Activated effector memory CD4-positive, alpha-beta T cell treated with anti-CD3 and anti-CD28 coated beads, Interleukin-2, amount 50 U/mL, for 16 hours (primary cell): Measurements from ENCODE around the gene ADAMTS2.

ENCODE experiments used
- DNase-seq: peaks from one replicate; pipeline ENCODE4 v3.0.0-alpha.2; 2020

ADAMTS2 gene

GRCh38 chr5:179212870-179213269 is 132.4 kb downstream of the ADAMTS2 start:
- no peak for DNase-seq

DNA sequence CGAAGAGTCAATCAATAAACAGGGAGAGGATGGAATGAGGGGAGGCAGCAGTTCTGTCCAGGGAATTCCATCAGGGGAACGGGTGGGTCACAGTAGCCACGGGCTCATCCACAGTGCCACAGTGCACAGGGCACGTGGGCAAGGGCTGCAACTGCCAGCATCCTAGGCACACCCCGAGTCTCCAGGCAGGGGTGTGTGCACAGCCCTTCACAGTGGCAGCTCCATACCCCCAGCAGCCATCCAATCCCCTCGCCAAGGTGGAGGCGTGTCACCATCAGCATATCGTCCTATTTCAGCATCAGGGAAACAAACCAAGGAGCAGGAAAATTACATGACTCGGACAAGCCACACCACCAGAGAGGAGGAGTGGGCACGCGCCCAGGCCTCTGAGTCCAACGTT is 133.6 kb downstream of the ADAMTS2 start:
- no peak for DNase-seq

DNA sequence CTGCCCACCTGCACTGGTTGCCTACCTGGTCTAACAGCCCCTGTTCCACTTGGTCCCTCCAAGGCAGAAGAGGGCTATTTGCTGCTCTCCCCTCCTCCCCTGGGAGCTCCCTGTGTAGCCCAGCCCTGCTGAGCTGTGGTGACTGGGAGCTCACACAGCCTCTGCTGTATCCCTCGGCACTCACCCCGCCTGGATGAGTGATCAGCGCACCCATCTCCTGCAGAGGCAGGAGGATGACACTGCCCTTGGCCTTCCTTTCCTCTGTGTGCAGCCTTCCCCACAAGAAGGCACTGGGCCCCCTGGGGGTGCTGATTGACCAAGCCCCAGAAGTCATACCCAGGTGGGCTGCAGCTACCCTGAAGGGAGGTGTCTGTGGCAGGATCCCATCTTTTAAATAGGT is 134.2 kb downstream of the ADAMTS2 start:
- DNase-seq, result no peak

DNA sequence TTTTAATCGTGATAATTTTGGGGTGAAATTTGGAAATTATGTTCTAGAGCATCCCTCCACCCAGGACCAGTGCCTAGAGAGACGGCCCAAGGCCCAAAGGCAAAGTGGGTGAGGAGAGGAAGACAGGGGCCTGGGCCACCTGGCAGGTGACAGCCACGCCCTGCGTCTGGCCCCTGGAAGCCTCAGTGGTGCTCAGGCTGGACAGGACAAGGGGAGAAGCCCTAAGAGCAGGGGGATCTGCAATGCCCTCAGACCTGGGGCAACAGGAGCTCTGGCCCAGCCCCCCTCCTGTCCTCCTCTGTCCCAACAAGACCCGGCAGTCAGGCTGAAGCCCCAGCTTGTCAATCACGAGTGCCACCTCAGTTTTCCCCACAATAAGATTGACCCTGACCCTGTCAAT is 134.8 kb downstream of the ADAMTS2 start:
- DNase-seq, result no peak

GRCh38 chr5:179209359-179210150 is 135.7 kb downstream of the ADAMTS2 start:
- no peak for DNase-seq

- no peak for DNase-seq
Observed at GRCh38 chr5:179208706-179209358, 136.4 kb downstream of the ADAMTS2 start.

GRCh38 chr5:179207920-179208705 is 137.1 kb downstream of the ADAMTS2 start:
- no peak for DNase-seq

- no peak for DNase-seq
Observed at GRCh38 chr5:179207470-179207869, 137.8 kb downstream of the ADAMTS2 start.

- no peak for DNase-seq
Observed at GRCh38 chr5:179206366-179206765, 138.9 kb downstream of the ADAMTS2 start.

- DNase-seq, result no peak
Observed at GRCh38 chr5:179205277-179205676, 140.0 kb downstream of the ADAMTS2 start.

GRCh38 chr5:179204572-179204971 is 140.7 kb downstream of the ADAMTS2 start:
- DNase-seq, result no peak

DNA sequence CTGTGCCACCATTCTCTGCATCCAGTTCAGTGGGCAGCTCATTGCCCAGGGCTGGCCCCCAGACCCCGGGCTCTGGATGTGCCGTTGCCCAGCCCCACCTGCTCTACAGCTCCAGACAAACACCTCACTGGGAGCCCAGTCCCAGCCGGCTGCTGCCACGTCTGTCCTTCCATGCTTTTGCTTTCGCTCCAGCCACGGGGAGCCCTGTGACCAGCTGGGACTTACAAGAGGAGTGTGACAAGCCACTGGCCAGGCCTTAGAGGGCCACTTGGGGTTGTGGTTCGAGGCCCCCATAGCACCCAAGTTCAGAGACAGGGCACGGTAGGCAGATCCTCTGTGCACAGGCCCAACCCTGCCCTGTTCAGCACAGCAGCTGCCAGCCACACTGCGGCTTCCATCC is 142.0 kb downstream of the ADAMTS2 start:
- no peak for DNase-seq

DNA sequence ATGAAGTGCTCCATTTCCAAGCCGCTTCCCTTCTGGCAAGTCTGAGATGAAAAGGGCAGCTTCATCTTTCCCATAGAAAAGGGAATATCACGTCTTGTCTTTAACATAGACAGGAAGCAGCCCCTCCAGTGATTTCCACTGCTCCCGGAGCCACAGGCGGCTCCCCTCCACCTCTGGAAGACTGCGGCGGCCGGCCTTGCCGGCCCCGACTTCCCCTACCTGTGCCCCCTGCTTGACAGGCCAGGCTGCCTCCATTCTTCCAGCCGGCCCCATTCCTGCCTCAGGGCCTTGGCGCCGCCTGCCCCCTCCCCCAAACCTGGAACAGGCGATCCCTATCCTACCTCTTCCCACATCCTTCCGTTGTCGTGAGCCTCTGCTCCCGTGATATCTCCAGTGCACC is 143.3 kb downstream of the ADAMTS2 start:
- DNase-seq, result no peak

- DNase-seq, result no peak
Observed at GRCh38 chr5:179199246-179199645, 146.0 kb downstream of the ADAMTS2 start.

DNA sequence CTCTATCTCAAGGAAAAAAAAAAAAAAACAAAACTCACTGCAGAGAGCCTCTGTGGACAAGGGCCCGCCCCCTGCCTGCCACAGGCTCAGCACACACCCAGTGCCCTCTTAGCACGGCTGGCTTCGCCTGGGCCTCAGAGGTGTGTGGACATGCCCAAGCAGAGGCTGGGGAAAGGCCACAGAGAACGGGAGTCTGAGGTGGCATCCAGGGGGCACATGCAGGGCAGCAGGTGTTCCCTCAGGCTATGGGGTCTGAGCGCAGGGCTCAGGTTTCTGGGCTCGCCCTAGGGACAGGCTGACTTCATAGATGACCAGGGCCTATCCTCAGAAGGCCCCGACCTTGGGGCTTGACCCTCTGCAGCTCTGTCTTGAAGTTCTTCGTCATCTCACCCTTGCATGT is 146.4 kb downstream of the ADAMTS2 start:
- DNase-seq, result no peak

DNA sequence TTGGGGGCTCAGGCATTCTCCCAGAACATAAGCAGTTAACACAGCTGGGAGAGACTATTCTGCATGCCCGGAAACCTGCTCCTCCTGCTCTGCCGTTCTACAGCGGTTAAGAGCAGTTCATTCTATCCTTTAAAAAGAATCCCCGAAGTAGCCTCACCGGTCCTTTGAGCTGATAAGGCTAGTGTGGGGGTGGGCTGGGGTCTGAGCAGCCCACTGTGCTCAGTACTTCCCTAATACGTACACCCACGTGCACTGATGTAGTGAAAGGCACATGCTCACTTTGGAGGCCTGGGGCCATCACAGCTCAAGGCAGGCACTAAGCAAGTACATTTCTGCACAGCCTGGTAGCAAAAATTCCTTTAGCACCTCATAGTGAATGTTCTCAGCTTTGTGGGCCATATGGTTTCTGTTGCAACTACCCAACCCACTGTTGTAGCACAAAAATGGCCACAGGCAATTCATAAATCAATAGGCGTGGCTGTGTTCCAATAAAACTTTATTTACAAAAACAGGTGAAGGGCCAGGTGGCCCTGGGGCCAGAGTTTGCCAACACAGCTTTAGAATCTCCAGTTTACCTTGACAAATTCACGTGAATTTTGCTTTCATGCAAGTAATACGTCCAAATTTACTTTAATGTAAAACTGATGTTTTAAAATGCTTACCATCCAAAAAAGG is 148.7 kb downstream of the ADAMTS2 start:
- no peak for DNase-seq

DNA sequence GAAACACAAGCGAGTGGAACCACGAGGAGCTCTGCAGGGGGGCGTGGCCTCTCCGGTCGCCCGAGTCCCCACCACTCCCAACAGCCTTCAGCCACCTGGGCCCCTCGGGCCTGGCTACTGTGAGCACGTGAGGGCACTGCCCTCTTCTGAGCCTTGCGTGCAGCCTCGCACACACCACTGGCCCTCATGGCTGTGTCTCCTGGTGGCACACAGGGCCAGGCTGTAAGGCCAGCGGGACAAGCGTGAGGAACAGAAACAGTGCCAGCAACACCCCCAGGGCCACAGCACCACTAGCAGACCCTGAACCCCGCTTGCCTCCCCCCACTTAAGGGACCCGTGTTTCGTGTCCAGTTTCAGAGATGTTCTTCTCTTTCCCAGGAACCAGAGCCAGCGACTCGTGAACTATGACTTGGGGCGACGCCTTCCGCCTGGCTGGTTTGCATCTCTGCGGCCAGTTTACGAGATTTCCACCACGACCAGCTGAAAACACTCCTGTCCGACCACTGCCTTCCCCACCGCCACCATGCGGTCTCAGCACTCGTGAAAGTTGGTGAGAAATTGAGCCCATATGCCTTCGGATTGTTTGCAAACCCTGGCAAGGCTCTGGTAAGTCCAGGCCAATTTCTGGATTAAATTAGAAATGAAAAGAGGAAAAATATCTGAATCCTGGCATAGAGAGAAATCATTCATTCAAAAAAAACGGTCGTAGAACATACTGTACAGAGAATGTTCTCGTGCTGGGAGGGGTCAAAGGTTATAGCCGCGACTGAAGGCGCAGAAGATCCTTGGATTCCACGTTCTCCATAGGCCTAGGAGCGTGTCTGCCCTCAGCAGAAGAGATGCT is 149.5 kb downstream of the ADAMTS2 start:
- no peak for DNase-seq

- DNase-seq, result no peak
Observed at GRCh38 chr5:179194941-179195381, 150.3 kb downstream of the ADAMTS2 start.

GRCh38 chr5:179194201-179194910 is 150.9 kb downstream of the ADAMTS2 start:
- DNase-seq, result no peak

- no peak for DNase-seq
Observed at GRCh38 chr5:179193746-179194145, 151.5 kb downstream of the ADAMTS2 start.

DNA sequence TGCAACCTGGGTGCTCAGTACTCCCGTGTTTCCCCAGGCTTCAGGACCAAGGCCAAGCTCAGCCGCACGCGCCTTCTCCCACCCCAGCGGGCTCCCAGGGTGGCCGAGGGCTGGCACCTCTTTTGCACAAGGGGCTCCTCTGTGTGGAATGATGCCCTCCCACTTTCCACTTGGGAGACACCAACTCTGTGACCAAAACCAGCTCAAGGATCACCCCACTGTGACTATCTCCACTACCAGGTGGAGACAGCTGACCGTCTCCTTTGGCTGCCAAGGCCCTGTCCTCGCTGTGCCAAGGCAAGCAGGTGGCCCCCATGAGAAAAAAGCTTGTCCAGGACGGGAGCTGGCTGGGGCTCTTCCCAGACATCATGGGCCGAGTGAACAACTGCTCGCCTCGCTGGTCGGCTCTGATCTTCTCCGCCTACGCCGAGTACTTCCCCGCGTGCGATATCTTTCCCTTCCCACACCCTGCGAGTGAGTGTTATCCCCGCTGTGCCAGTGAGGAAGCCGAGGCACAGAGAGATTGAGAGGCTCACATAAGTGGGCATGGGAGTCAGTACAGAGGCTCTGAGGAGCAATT is 152.3 kb downstream of the ADAMTS2 start:
- DNase-seq, result no peak
